Activated CD4-positive, alpha-beta T cell treated with anti-CD3 and anti-CD28 coated beads, Interleukin-2, amount 50 U/mL, for 1 hour (primary cell): Measurements from ENCODE around the gene RTP5.

ENCODE experiments used
- DNase-seq: peaks from one replicate; pipeline ENCODE4 v3.0.0-alpha.2; 2020

Gene RTP5

DNA sequence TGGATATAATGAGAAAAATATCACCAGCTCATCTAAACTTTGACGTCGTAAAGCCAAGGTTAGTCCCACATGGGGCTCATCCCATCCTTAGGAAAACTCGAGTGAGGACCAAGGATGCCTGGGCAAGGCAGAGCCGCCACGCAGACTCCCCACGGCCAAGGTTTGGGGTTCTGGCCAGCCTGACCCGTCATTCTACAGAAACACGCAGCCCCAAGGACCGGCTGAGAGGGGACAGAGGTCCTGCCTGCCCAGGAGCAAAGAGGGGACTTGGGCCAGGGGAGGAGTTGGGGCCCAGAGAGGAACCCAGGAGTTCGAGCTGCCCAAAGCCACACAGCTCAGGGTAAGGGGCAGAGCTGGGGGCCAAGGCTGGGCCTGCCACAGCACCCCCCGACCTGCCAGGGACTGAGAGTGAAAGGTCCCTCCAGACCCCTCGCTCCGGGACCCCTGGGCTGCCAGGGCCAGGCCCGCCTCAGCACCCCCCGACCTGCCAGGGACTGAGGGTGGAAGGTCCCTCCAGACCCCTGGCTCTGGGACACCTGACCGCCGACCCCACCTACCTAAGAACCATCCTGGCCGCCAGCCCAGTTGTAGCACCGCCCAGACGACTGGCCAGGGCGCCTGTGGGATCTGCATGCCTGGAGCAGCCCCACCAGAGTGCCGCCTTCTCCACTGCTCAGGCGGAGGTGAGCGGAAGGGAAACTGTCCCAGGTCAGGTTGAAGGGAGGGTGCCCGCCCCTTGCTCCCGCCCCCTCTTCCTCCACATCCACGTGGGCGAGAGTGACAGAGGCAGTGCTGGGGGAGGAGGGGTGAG, 11.1 kb upstream of the RTP5 start, which contains the start of gene PDCD1:
TSS of gene PDCD1 (minus strand) at position 689 of the 811 bp plus-strand sequence. CDS start at position 633, 56 bp downstream.
- peak; percentile 57 for DNase-seq

DNA sequence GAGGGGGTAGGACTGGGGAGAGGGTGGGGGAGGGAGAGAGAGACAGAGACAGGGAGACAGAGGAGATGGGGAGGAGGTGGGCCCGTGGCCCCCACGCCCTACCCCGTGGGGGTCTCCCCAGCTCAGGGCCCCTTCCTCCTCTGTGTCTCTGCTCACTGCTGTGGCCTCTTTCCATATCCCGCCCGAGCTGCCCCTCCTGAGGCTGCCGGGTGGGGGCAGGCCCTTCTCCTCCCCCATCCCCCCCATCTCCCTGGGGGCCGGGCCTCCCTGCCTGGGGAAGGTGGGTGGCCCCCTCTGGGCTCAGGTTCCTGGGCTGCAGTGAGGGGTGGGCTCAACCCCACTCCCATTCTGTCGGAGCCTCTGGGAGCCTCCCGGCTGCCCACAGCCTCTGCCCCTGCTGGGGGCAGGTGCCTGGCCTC, 10.5 kb upstream of the RTP5 start:
- DNase-seq, result no peak

DNA sequence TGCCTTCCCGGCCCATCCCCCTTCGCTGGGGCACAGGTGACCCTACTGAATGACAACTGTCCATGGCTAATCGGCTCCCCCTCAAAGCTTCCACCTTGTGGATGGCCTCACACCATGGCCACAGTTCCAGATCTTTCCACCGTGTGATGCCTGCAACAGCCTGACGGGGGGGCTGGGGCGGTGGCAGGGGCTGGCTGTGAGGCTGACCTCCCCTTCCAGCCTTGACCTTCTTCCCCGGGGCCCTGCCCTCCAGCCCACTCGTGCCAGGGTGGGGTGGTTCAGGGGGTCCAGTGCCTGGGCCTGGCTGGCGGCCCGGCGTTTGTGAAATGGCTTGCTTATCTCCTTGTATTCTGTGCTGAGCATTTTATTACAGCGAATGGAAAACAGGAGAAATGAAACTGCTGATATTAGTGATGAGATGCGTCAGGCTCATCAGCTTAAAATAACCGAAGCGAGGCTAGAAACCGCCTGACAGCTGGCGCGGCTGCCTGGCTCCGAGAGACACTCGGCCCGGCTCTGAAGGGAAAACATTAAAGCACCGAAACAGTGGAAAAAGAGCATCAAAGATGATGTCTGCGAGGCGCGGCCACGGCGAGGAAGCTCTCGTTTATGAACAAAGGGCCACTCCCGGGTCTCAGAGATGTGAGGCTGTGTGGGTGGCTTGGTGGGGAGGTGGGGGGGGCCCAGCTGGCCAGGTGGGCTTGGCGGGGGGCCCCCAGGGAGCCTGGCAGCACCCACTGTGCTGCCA, 9.9 kb upstream of the RTP5 start:
- peak; percentile 73 for DNase-seq

DNA sequence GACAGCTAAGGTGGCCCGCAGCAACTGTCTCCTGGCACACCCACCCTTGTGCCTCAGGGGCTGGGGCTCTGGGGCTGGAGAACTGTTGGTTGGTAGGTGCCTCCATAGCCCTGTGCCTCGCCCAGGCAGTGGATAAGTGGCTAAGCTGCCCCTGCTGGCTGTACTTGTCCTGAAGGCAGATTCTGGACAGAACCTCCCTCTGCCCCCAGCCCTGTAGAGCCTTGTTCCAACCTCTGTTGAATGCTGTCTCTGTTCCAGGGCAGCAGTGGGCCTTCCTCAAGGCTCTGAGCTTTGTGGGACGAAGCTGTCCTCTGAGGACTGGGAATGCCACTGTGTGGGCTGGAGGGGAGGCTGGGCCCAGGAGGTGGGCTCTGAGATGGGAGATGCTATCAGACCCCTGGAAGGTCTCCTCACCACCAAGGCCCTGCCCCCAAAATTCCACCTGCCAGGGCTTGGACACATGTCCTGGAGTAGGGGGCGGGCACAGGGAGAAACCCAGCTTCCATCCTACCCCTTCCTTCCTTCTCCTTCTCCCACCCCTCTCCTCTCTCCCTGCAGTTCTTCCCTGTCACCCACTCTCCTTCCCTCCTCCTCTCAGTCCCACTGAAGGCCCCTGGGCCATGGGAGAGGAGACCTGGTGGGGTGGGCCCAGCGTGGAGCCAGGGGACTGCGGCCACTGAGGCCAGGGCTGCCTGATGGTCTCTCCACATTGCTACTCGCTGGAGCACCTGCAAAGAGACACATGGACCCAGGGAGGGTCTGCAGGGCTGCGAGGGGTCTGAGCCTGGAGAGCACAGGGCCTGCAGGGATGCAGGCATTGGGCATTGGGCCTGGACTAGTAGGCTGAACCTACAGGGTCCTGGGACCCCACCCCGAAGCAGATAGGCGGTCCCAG, 9.1 kb upstream of the RTP5 start:
- no peak for DNase-seq

DNA sequence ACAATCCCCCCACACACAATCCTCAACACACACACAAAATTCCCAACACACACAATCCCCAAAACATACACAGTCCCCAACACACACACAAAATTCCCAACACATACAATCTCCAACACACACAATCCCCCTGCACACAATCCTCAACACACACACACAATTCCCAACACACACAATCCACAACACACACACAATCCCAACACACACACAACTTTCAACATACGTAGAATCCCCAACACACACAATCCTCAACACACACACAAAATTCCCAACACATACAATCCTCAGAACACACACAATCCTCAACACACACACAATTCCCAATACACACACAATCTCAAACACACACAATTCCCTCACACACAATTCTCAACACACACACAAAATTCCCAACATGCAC, 8.3 kb upstream of the RTP5 start:
- DNase-seq, result no peak

DNA sequence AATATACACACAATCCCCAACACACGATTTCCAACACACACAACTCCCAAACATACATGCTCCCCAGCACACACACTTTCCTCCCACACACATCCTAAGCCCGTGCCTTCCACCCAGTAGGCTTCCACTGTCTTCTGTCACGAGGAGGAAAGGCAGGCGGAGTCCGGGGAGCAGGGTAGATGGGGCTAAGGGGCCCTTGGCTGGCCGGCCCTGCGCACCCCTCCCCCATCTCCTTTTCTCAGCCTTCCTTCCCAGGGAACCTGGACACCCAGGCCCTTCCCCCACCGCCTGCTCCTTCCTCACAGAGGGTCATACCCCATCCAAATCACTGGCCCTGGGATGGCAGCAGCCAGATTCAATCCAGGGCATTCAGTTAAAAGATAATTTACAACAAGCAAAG, 7.4 kb upstream of the RTP5 start:
- DNase-seq, result no peak

DNA sequence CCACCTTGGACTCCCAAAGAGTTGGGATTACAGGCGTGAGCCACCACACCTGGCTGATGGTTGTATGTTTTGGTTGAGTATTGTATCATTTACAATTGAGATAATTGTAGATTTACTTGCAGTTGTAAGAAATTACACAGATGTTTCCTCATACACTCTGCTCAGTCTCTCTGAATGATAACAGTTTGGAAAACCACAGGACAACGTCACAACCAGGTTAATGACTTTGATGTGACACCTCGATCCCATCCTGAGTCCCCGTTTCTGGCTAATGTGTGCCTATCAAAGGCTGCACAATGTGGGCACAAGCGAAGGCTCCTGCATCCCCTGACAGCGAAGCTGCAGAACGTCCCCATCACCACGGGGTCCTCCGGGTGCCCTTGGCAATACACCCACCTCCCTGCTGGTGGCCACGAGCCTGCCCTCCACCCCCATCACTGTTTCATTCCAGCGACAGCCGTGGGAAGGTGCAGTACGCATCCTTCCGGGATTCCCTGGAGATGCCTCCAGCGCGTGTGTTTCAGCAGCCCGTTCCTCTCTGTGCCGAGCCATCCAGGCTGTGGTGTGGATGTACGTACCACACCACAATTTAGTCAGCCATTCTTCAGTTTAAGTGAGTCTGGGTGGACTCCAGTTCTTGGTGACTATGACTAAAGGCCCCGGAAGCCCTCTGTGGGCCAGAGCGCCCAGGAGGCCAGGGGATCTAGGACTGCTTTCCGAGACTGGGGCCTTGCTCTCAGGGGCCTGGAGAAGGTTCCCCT, 6.6 kb upstream of the RTP5 start:
- DNase-seq, result no peak

DNA sequence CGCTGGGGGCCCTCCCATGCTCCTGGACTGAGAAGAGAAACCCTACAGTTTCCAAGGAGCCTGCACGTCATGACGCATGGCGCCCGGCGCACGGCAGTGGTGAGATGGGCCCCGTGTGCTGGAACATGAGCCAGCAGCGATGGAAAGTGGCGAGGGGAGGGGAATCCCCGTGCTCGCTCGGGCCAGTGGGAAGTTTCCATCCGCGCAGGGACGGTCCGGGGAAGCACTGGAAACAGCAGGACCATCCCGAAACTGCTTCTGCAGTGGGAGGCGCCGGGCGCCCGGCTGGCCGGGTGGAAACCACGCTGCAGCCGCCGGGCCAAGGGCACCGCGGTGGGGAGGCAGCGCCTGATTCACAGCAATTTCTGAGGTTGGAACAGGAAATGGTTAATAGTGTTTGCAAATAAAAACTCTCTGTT, 6.0 kb upstream of the RTP5 start:
- peak; percentile 59 for DNase-seq

DNA sequence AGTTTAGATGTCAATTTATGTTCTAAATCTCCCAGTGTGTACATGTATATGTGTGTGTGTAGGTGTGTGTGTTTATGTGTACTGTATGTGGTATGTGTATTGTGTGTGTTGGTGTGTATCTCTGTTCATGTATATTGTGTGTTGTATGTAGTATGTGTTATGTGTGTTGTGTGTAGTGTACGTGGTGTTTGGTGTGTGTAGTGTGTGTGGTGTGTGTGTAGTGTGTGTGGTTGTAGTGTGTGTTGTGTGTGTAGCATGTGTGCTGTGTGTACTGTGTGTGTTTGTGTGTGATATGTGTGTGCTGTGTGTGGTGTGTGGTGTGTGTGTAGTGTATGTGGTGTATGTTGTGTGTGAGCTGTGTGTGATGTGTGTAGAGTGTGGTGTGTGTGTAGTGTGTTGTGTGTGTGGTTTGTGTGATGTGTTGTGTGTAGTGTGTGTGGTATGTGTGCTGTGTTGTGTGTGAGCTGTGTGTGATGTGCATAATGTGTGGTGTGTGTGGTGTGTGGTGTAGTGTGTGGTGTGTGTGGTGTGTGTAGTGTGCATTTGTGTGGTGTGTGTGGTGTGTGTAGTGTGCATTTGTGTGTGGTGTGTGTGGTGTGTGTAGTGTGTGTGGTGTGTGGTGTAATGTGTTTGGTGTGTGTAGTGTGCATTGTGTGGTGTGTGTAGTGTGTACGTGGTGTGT, 5.2 kb upstream of the RTP5 start:
- no peak for DNase-seq

DNA sequence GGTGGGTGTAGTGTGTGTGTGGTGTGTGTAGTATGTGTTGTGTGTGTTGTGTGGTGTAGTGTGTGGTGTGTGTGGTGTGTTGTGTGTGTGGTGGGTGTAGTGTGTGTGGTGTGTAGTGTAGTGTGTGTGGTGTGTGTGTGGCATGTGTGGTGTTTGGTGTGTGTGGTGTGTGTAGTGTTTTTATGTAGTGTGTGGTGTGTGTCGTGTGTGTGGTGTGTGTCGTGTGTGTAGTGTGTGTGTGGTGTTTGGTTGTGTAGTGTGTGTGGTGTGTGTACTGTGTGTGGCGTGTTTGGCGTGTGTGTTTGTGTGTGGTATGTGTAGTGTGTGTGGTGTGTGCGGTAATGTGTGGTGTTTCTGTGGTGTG, 4.7 kb upstream of the RTP5 start:
- no peak for DNase-seq

DNA sequence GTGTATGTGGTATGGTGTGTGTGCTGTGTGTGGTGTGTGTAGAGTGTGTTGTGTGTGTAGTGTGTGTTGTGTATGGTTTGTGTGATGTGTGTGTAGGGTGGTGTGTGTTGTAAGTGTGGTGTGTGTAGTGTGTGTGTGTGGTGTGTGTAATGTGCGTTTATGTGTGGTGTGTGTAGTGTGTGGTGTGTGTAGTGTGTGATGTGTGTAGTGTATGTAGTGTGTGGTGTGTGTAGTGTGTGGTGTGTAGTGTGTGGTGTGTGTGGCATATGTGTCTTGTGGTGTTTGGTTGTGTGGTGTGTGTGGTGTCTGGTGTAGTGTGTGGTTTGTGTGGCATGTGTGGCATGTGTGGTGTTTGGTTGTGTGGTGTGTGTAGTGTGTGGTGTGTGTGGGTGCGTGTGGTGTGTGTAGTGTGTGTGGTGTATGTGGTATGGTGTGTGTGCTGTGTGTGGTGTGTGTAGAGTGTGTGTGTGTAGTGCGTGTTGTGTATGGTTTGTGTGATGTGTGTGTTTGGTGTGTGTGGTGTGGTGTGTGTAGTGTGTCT, 4.0 kb upstream of the RTP5 start:
- no peak for DNase-seq

DNA sequence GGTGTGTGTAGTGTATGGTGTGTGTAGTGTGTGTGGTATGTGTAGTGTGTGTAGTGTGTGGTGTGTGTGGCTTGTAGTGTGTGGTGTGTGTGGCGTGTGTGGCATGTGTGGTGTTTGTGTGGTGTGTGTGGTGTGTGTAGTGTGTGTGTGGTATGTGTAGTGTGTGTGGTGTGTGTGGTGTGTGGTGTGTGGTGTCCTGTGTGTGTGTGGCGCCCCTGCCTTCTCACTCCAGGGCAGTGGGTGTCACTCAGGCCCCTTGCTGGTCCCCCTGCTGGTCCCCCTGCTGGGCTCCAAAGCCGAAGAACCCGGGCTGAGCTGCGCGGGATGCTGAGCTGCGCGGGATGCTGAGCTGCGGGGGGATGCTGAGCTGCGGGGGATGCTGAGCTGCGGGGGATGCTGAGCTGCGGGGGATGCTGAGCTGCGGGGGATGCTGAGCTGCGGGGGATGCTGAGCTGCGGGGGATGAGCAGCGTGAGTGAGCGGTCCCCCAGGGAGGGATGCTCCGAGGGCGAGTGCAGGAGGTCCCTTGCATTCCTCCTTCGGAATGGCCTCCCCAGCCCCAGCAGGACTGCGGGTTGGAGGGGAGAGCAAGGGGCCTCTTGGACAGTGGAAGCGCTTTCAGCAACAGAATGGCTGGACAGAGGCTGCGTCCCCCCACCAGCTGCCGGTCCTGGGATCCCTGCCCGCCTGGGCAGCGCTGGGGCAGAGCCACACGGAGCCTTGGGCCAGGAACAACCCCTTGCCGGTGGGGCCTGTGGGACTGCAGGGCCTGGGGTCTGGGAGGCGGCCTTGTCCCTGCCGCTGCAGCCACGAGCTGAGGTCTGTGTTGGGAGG, 3.4 kb upstream of the RTP5 start:
- DNase-seq, result no peak

DNA sequence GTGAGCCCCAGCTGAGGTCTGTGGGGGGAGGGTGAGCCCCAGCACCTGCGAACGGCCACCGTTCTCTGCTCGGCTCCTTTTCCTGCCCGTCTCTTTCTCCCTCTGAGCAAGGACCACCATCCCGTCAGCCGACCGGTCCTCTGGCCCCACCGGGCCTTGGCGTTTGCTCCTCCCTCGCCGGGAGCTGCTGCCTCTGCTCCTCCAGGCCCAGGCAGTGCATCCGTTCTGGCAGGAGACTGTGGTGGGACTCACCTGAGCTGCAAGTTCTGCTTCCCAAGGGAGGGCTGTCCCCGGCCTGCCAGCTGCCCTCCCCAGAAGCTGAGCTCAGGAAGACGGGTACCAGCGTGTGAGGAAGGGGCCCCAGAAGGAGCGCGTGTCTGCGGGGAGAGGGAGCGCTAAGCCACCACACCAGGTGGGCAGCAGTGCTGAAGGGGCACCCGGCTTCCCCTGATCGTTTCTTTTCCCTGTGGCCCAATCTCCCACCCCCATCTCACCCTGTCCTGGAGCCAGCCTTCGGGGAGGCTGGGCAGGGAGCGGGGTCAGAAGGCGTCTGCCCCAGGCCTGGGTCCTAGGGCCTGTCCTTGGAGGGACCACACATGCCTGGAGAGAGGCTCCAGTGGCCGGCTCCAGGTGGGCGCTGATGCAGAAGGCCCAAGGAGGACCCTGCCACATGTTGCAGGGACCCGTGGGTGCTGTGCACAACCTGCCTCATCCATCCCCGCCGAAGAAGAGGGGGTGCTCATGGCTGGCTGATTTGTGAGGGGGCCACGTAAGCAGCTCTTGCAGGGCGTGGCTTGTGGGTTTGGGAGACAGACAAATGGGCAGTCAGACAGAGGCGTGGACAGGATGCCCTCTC, 2.5 kb upstream of the RTP5 start:
- DNase-seq, result no peak

DNA sequence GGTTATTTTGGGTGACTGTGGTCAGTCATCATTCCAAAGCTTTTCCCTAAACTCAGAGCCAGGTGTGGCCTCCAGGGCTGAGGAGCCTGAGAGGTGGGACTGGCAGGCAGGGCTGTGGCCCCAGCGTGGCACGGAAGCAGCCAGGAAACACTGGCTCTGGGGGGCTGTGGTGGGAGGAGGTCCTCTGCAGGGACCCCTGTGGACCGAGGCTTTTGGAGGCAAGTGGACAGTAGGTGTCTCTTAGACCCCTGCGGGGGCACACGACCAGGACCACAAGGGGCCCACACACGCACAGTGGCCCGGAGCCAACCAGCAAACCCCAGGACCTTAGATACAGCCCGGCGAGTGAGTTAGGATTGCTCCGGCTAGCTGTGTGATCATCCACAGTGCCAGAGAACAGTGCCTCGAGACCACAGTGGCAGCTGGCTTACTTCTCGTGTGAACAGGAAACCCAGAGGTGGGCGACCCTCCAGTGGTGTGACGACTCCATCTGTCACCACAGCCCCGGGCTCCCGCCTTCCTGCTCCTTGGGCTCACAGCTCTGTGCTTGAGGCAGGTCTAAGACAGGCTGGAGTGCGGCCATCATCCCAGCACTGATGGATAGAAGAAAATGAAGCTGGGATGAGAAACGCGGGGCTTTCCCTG, 1.6 kb upstream of the RTP5 start:
- DNase-seq, result peak; percentile 27

DNA sequence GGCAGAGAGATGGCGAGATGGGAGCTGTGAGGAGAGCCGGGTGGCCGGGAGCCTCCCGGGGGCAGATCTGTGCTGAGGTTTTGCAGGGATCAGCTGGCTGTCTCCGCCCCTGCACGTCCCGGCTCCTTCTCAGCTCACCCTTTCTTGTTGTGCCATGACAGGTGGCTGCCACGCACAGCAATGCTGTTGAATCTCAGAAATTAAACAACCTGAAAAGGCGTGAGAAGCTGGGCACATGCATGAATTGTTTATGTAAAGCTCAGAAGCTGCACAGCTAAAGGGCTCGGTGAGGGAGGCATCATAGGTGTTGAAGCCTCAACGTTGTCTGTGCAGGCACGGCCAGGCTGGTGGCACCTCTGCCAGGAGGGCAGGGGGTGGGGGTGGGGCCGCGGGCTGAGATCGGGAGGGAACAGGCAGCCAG, 858 bp upstream of the RTP5 start:
- no peak for DNase-seq

DNA sequence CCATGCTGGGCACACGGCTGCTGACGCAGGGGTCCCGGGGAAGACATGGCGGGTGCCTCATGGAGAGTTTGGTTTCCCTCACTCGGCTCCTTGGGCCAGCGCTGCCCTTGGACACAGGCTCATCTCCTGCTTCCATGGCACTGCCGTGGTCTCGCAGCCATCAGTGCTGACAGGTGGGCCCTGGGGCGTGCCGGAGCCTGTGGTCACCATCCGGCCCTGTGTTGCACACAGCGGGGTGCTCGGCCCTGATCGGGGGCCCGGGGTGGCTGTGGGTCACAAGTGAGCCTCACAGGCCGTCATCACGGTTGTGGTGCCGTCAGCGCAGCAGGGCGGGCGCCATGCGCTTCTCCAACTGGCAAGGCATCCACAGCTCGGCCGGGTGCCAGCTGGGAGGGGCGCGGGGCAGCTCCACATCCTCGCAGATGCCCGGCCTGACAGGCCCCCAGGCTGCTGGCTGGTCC, 582 bp downstream of the RTP5 start:
- DNase-seq, result no peak

DNA sequence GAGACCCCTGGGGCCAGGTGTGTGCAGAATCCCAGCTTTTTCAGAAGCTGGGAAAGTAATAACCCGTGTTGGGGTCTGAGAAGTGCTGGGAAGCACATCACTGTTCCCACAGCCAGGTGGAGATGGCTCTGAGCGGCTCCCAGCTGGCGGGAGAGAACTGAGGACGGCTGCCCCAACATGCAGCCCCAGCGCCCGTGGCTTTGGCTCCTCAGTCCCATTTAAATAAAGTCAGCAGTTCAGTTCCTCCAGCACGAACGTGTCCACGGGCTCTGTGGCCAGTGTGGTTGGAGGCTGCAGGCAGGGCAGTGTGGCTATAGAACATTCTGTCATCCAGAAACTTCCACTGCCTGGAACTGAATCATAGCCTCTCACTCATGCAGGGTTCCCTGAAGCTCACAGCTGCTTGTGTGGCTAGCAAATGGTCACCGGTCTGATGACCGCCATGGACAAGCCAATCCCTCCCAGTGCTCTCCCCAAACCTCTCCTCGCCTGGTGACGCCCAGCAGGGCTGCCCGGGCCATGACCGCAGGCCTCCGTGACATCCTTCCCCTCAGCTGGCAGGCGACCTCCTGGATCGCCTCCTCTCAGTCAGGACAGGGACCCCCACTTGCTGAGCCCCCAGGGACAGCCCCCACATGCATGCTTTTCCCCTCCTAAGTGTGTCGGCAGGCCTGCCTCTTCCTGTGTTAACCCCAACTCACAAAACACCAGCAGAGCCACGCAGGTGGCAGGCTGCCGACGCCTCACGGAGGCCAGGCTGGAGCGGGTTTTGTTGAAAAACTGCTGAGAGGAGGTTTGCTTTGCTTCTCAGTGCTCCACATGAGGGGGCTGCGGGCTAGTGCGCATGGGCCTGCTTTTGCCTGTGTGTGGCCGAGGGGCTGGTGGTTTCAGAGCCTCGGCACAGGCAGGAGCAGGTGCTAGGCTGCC, 1.3 kb downstream of the RTP5 start:
- DNase-seq, result no peak
